HG03432 (cell line): ENCODE measurements around the gene KLHL2.
"Not testable (repeated sequence)": the region's sequence is repeated elsewhere in the genome, so short reads cannot be mapped to it uniquely, and the experiment has no call there.

Experiments
- ATAC-seq: cut with Tn5 transposase; IDR thresholded peaks from one replicate; pipeline ENCODE4 v1.9.1; 2021; ENCODE audit warnings: mild to moderate bottlenecking, moderate library complexity; ENCODE audit not compliant: unreplicated experiment

Gene KLHL2

DNA sequence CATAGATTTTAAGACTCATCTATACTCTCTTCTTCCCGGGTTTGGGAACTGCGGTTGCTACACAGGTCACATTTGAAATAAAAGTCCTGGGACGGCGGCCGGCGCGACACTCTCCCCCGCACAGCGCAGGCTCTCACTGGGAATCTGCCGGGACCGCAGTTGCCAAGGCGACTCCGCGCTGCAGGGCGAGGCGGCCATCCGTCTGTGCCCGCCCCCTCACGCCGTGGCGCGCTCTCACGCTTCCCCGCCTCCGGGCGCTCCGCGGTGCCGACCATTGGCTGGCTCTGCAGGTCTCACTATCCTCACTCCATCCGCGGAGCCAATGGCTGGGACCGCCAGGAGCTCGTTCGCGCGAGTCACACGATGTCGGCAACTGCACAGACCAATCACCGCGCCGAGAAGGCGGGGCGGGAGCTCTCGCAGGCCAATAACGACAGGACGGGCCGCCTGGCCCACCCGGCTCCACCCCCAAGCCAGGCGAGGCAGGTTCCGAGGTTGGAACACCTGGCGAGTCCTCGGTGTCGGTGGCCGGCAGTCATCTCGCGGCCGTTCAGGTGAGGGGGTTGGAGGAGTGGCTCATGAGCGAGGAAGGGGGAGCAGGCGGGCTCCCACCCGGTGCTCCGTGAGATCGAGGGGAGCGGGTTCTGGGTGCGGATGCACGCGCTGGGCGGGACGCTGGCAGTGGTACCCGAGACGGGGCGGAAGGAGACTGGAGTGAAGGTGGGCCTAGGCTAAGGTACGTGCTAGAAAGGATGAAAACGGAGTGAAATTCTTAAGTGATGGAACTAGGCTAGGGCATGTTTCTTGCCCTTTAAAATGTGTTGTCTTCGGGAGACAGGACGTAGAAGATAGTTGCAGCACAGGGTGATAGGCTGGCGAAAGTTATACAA lies 120.1 kb downstream of the KLHL2 start, which contains the start of gene MSMO1:
Gene MSMO1 (plus strand): TSS at position 459 of the 890 bp plus-strand sequence. CDS start 5,702 bp downstream, outside the sequence.
- ATAC-seq = peak; percentile 96

DNA sequence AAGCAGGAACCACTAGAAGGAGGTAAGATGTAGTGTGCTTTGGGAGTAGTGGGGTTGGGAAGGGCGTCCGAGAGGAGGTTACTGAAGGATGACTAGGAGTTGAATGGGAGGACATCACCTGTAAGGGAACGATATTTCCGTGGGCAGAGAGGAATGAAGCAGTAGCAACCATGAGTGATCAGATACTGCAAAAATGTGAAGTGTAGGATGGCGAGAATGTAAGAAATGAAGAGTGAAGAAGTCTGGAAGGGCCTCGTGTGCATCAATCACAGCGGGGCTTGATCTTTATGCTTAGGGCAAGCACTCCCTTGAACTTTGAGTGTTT lies 120.7 kb downstream of the KLHL2 start:
- ATAC-seq = no peak

DNA sequence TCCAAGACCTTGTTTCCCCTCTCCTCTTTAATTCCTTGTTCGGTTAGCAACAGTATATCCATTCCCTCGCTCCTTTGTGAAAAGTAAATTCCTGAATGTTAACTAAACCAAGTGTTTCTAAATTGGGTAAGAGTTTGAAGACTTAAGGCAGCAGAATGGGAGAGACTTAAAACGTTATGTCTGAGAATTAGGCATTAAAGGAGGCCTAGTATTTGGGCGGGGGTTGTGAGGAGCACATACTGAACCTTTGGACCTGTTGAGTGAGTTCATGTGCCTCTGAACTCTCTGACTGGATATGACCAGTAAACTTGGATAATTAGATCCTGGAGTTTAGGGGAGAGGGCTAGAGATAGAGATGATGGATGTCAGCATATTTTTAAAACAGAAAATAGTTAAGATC lies 121.3 kb downstream of the KLHL2 start:
- no peak for ATAC-seq

DNA sequence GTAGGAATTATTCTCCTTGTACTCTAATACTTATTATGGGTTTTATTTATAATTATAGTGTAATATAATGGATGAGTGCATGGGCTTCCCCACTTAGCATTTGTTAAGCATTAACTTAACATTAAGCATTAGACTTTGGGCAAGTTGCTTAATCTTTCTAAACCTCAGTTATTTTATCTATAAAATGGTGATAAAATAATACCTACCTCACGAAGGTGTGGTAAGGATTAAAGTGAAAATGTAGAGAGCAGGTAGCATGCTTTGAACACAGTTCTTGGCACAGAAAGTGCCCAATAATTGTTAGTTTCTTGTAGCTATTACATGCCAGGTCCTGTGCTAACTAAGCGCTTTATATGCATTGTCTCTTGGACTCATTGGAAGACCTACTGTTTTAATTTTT lies 122.7 kb downstream of the KLHL2 start:
- no peak for ATAC-seq

DNA sequence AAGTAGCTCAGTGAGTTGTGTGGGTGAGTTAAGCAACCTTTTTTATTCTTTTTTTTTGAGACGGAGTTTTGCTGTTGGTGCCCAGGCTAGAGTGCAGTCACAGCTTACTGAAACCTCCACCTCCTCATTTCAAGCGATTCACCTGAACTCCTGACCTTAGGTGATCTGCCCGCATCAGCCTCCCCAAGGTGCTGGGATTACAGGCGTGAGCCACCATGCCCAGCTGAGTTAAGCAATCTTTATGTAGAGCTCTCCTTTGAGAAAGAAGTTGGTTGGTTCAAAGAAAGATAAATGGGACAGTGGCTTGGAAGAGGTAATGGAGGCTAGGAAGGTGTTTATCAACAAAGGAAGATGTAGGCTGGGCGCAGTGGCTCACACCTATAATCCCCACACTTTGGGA lies 123.3 kb downstream of the KLHL2 start:
- no peak for ATAC-seq

- no peak for ATAC-seq
Observed at GRCh38 chr4:165331359-165331758, 124.0 kb downstream of the KLHL2 start.

GRCh38 chr4:165331823-165332222 lies 124.5 kb downstream of the KLHL2 start:
- ATAC-seq = no peak

DNA sequence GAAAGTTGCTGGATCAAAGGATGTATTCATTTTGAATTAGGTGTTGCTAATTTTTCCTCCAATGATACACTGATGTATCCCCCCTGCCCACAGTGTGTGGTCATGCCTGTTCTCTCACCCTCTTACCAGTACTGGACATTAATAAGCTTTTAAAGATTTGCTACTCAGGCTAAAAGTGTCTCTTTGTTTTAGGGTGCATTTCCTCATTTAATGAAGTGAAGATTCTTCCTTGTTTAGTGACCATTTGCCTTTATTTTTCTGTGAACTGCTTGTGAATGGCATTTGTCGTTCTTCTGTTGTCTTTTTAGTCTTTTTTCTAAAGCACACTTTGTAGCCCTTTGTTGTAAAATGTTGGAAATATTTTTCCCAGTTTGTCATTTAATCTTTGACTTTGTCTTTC lies 125.1 kb downstream of the KLHL2 start:
- no peak for ATAC-seq

- ATAC-seq = no peak
Observed at GRCh38 chr4:165335163-165335703, 127.9 kb downstream of the KLHL2 start.

DNA sequence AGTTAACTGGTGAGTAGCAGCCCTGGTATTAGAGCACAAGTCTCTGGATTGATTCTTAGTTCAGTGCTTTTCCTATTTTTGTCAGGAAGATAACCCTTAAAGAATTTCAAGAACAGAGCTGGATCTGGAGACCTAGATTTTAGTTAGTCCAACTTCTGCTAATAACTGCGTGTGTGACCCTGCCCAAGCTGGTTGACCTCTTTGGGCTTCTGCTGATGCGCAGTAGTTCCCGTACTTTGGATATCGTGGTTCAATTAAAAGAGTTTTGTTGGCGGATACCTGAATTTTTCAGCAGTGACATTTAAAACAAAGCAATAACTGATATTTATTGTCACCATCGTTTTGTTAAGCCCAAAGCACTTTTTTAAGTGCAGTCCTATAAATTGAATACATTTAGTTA lies 129.4 kb downstream of the KLHL2 start:
- ATAC-seq = no peak

GRCh38 chr4:165342340-165342739 lies 135.0 kb downstream of the KLHL2 start:
- ATAC-seq = not testable (repeated sequence)

- no peak for ATAC-seq
Observed at GRCh38 chr4:165343353-165344191, 136.2 kb downstream of the KLHL2 start.

- no peak for ATAC-seq
Observed at GRCh38 chr4:165345666-165346417, 138.5 kb downstream of the KLHL2 start.

DNA sequence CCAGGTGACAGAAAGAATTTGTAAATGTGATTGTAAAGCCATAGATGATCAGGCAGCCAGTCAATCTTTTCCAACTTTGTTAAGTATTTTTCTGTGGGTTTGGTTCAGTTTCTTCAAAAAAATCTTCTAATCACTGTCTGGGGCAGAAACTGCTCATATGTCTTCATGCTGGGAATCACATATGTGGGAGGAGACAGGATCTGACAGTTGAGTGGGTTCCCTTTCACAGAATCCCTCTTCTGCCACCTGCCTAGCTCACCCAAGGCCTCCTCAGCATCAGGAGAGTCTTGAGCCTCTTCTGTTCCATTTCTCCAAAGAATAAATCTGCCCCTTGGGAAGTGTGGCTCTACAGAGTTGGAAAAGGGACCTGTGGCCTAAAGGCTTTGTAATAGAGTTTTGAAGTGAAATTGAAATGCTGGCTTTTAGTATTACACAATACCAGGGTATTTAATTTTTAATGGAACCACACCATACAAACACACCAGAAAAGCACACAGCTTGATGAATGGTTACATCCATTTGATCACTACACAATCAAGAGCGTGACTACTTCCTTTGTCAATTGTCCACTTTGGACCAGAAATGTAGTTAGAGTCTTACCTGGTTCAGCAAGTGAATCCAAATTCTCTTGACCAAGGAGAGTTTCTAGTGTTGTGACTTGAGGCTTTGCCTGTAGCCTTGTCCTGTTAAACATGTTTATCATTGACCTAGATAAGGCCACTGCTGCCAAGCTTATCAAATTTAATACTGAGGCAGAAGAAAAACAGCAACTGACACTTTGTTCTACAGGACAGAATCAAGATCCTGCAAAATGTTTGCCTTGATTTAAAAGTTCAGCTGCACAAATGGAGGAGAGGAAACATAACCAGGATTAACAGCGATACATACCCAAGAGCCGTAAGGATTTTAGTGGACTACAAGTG lies 140.5 kb downstream of the KLHL2 start:
- ATAC-seq = no peak

DNA sequence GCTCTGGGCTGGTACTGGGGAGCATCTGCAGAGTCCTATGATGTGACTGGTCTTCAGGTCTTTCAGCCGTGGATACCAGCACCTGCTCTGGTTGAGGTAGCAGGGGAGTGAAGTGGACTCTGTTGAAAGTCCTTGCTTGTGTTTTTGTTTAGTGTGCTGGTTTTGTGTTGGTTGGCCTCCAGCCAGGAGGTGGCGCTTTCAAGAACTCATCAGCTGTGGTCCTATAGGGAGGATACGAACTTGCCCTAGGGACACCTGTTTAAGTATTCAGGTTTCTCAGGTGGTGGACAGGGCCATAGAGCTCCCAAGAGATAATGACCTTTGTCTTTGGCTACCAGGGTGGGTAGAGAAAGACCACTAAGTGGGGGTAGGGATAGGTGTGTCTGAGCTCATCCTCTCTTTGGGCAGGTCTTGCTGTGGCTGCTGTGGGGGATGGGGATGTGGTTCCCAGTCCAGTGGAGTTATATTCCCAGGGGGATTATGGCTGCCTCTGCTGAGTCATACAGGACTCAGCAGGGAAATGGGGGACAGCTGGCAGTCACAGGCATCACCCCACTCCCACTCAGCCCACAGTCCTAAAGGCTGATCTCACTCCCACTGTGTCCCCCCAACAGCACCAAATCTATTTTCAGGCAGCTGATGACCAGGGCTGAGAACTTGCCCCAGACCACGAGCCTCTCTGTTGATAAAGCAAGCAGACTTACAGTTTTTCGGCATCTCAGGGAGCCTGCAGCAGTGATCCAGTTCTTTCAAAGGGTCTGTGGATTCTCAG lies 144.2 kb downstream of the KLHL2 start:
- ATAC-seq = no peak

GRCh38 chr4:165355900-165356300 lies 148.5 kb downstream of the KLHL2 start:
- ATAC-seq = peak; percentile 60

GRCh38 chr4:165359506-165359905 lies 152.1 kb downstream of the KLHL2 start:
- ATAC-seq = no peak

DNA sequence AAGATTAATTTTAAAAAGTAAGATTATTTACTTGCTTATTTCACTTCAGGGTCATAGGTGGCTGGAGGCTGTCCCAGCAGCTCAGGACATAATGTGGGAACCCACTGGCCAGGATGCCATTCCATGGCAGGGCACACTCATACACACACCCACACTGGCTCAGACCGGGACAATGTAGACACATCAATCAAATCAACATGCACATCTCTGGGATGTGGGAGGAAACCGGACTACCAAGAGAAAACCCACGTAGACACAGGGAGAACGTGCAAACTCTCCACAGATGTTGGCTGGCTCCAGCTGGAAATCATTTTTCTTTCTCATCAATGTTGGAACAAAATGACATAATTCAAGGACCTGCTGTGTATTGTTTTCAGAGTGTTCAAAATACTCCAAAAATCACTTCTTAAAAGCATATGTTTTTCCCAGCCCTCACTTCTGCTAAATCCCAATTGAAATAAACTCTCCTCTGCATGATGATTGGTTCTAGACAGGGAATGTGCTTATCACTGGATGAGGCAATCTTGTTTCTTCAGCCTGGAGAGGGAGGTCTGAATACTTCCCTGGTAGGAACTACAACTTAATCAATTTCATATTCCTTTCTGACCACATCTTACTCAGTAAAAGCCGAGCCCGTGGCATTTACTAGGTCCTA lies 152.8 kb downstream of the KLHL2 start:
- no peak for ATAC-seq
